Right renal pelvis (tissue), 4 donors: ENCODE results near the gene ADAR. TPM values are rescaled to one million over a fixed set of nuclear protein-coding genes. Genes with fewer than 3 reads are reported as not detected.

Experiments used
- DNase-seq, 4 donors: peaks; one replicate each; pipeline ENCODE4 v3.0.0-alpha.2; 2013; ENCODE audit warnings: low read depth in 4 of 4, low spot score in 3 of 4, missing footprints in 1 of 4
- polyA plus RNA-seq, 4 donors: library from polyadenylated mRNA; unstranded; fragments of 120-200 nt; gene quantifications; one replicate each; pipeline ENCODE4 v1.2.1, GENCODE V29; 2013; ENCODE audit not compliant: insufficient read length in 4 of 4

ADAR gene
- polyA plus RNA-seq, 4 donors, result 132 to 151 (median 147) TPM

DNA sequence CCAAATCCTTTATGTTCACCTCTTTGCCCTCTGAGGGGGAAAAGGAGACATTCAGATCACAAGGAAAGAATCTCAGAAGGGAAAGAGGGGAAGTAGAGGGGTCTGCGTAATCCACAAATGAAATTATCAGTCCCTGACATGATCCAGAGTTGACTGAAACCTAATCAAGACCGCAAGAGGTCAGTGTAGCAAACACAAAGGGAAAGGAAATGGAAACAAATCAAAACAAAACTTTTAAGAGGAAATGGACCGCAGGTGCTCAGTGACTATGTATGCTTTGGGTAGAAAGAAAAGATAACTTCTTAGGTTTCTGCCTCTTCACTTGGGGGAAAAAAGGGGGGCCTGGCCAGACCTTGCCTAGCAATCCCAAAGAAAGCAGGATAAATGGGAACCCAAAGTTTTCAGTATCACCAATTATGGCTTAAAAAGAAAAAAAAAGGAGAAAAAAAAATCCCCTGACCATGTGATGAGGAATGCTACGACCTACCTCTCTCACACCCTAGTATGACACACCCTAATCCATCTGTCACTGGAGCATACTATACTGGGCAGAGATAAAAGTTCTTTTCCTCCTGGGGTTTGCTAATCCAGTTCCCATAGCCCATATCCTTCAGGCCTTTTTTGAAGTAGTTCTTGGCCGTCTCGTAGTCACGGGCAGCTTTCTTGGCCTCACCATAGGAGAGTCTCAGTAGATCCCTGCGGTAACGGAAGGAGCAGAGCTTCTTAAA lies 23.6 kb downstream of the ADAR start:
- DNase-seq, result no peak

DNA sequence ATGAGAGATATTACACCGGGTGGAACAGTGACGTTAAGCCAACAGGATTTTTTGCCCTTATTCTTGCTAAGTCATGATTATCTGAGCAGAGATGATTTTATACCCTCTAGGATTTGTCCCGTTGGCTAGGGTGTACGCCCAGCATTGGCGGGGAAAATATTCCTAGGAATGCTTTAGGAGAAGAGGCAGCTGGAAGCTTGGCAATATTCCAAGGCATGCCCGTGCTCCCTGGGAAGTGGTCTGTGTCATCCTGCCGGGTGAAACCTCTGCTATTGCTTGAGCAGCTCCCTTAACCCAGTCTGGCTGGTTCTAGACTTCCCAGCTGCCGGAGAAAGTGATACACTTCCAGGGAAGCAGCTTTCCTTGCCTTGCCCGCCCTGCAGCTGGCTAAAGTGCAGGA lies 24.2 kb downstream of the ADAR start:
- no peak for DNase-seq

DNA sequence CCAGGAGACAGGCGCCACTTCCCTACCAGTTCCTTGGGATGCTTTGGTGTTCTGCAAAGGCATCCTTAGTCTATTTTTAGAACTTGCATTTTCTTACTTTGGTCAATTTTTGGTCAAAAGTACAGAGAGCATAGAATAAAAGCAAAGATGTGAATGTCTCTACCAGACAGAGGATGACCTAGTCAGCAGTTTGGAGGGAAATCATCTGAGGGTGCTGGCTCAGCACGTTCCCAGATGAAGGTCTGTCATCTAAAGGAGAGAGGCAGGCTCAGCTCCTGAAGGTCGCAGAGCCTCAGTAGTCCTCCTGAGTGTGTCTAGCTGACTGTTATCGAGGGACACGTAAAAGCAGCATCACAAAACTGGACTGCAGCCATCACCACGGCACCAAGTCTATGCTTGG lies 25.1 kb downstream of the ADAR start:
- no peak for DNase-seq

DNA sequence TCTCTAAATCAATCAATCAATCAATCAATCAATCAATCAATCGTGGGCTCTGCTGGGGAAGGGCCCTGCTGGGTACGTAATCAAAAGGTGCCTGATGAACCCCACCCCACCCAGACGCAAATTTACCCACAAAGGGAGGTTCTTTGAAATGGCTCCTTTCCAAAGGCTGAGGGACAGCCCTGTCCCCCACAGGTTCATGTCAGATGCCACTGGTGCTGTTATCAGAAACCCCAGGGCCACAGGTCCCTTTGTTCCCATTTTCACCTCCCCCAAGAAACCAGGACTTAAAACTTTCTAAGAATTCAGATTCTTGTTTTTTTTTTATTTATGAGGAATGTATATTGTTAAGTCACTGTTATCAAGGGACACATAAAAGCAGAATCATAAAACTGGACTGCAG lies 26.2 kb downstream of the ADAR start:
- no peak for DNase-seq

DNA sequence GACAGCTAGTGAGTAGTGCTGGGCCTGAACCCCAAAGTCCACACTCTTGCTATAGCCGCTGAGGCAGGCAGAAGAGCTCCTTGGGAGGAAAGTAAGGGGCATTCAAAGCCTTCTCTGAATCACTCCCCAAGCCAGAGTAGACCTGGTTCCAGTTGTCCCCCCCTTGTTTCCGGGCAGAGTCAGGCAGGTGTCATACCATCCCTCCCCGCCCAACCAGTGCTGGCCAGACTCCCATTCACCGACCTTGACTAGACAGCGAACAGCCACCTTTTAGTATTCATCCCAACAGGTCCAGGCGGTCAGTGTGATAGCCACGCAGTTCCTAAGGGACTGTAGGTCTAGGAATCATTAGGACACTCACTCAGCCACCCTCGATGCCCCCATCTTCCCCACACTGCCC lies 28.6 kb downstream of the ADAR start:
- DNase-seq, result no peak

DNA sequence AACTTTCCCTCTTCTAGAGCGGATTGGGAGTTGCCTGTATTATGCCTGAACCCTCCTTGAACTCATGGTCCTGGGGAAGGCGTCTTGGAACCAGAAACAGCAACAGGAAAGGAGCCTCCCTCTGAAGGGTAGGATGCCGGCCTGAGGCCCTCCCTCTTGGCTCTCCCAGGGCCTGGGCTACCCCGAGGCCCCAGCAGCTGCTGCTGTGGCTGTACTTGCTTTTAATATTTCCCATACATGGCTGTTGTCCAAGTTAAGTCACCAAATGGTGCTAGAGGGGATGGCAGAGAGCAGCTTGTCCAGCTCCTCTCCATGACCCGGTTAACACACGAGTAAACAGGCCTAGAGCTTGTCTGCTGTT lies 29.9 kb downstream of the ADAR start:
- no peak for DNase-seq

DNA sequence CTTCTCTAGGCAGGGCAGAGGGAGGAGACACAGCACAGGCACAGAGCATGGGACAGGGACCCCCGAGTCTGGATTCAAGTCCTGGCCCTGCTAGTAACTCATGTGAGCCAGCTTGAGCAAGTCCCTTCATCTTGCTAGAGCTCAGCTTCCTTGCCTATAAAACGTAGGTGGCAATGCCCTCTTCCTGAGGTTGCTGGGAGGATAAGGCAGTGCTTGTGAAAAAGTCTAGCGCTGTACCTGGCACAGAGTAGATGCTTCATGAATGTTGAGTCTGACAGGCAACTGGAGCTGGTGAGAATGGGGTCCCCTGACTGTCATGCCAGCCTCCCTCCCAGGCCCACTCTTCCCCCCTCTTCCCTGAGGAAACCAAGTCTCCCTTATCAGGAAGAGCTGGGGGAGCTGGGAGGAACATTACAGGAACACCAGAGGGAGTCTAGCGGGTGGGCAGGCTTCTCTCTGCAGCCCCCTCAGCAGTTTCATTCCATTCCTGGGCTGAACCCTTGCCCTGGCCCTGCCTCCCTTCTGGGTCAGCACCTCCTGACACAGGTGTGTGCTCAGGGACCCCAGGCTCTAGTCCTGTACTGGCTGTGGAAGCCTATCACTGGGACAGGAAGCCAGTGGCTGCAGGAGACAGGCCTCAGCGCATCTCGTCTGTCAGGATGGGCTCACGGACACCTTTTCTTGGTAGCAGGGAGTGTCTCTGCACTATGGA lies 30.5 kb downstream of the ADAR start:
- DNase-seq, result no peak

DNA sequence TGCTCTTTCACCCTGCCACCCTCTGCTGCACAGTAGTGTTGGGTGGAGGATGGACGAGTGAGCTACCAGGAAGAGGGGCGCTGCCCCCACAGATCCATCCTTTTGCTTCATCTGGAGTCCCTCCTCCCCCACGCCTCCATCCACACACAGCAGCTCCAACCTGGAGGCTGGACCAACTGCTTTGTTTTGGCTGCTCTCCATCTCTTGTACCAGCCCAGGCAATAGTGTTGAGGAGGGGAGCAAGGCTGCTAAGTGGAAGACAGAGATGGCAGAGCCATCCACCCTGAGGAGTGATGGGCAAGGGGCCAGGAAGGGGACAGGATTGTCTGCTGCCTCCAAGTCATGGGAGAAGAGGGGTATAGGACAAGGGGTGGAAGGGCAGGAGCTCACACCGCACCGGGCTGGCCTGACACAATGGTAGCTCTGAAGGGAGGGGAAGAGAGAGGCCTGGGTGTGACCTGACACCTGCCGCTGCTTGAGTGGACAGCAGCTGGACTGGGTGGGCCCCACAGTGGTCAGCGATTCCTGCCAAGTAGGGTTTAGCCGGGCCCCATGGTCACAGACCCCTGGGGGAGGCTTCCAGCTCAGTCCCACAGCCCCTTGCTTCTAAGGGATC lies 31.9 kb downstream of the ADAR start:
- DNase-seq, result no peak

DNA sequence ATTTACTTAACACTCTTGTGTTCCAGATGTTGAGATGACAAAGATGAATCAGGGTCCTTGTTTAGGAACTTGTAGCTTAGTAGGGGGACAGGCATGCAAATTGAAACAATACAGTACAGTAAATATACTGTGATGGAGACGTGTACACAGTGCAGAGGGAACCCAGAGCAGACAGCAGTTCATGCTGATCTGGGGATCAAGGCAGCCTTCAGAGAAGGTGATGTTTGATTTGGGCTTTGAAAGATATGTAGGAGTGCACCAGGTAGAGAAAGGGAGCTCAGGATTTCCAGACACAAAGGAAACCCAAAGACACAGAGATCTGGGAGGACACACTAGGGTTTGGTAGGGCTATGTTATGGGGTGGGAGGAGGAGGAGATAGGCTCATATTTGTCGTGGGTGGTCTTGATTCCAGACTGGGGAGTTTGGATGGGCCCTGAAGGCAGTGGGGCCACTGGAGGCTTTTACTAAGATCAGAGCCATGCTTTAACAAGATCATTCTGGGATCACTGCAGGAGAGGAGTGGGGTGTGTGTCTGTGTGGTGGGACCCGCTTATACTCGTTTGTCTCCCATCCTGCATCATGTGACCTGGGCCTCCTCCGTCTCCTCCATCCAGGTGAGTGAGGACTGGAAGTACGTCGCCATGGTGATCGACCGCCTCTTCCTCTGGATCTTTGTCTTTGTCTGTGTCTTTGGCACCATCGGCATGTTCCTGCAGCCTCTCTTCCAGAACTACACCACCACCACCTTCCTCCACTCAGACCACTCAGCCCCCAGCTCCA lies 32.6 kb downstream of the ADAR start:
- no peak for DNase-seq

DNA sequence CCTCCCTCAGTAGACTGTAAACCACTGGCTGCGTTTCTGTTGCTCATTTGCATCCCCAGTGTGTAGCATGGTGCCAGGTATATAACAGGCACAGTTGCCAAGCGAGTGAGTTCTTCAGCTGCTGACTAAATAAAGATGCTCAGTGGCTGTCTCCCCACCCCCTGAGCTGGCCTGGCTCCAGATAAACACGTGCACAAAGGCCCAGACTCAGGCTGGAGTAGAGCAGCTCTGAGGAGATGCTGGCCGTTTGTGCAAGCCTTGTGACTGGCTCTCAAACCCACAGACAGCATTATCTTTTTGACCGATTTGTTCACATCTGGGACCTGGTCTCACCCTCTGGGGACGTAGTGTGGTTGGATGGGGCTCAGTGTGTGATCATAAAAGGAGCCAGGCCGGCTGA lies 33.3 kb downstream of the ADAR start:
- no peak for DNase-seq

DNA sequence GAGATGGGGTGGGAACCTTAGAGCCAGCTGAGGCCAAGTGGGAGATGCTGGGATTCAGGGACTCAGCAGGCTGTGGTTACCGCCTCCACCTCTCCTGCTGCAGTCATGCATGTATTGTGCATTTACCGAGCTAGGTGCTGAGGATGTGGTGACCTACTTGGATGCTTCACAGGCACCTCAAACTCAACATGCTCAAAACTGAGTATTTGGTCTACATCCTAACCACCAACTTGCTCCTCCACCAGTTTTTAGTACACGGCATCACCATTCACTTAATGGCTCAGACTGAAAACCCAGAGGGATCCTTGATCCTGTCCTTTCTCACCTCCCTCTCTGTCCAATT lies 34.8 kb downstream of the ADAR start:
- no peak for DNase-seq

DNA sequence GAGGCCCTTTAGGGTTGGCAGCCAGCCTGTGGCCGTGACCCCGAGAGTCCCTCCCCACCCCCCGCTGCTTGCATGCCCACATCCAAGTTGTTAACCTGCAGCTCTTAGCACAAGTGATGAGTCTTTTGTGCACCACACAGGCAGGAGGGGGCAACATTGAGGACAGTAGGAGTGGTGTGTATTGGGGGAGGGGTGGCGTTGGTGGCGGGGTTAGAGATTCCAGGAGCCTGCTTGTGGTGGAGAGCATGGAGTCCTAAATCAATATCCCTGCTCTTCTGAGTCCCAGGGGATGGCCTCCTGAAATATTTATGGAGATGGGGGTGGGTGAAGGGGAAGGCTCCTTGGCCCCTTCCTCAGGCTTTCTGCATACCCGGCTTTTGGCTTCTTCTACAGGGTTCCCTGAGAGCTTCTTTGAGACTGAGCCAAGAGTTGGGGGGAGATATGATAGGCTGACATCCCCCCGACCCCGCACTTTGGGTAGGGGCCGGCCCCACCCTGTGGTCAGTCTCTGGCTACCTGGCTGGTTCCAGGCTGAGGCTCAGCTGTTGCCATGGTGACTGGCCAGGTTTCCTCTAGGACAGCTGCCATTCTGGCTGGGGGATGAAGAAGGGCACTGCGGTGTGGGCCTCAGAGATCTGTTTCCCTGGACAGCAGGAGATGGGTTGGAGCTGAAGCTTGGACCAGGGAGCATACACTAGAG lies 35.4 kb downstream of the ADAR start:
- no peak for DNase-seq

DNA sequence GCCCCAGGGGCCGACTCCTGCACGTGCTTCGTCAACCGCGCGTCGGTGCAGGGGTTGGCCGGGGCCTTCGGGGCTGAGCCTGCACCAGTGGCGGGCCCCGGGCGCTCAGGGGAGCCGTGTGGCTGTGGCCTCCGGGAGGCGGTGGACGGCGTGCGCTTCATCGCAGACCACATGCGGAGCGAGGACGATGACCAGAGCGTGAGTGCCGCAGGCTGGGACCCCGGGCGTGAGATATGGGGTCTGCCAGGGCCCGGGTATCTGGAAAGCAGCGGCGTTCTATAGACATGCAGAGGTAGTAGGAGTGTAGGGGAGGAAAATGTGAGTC lies 36.1 kb downstream of the ADAR start:
- no peak for DNase-seq

DNA sequence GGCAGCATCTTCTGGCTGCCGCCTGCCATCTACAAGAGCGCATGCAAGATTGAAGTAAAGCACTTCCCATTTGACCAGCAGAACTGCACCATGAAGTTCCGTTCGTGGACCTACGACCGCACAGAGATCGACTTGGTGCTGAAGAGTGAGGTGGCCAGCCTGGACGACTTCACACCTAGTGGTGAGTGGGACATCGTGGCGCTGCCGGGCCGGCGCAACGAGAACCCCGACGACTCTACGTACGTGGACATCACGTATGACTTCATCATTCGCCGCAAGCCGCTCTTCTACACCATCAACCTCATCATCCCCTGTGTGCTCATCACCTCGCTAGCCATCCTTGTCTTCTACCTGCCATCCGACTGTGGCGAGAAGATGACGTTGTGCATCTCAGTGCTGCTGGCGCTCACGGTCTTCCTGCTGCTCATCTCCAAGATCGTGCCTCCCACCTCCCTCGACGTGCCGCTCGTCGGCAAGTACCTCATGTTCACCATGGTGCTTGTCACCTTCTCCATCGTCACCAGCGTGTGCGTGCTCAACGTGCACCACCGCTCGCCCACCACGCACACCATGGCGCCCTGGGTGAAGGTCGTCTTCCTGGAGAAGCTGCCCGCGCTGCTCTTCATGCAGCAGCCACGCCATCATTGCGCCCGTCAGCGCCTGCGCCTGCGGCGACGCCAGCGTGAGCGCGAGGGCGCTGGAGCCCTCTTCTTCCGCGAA lies 36.6 kb downstream of the ADAR start:
- DNase-seq, result no peak

DNA sequence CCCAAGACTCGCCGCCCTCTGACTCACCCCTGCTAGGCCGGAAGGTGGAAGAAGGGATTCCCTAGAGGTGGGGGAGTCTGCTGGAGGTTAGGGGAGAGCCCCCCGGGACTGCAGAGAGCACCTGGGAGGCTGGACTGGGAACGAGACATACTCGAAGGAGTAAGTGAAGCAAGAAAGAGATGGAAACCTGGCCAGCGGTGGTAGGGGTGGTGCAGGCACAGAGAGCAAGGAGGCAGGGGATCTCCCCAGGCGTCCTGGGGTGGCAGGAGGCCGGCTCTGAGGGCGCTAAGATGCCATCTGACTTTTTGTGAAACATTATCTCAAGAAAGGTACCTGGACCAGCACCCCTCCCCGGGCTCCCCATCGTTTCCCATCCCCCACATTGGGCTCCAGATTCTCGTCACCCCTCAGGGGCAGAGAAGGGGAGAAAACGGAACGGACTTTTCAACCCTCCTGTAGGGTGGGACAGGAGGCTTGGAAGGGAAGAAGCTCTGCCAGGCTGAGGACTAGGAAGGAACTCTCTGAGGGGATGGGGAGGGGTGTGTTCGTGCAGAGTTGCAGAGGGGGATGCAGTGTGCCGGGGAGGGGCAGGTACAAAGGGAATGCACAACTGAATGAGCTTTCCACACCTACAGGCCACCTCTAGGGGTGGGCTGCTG lies 39.7 kb downstream of the ADAR start:
- DNase-seq, result no peak

DNA sequence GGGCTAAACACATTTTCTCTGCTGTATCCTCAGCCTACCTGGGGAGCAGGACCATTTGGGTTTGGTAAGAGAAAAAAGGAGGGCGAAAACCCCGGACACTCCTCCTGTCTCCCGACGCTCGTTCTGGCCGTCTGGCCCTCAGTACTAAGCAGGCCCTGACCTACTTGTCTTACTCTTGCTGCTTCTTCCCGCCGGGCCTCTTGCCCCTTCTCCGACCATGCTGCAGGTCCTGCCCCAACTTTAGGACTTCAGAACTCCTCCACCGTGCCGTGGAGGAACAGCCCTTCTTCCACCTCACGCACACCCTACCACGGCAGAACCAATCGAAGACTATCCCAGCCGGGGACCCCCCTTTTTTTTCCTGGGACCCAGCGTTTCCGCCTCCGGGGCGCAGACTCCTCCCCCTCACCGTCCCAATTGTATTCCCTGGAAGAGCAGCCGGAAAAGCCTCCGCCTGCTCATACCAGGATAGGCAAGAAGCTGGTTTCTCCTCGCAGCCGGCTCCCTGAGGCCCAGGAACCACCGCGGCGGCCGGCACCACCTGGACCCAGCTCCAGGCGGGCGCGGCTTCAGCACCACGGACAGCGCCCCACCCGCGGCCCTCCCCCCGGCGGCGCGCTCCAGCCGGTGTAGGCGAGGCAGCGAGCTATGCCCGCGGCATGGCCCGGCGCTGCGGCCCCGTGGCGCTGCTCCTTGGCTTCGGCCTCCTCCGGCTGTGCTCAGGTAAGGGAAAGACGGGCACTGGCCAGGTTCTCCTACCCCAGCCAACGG lies 40.4 kb downstream of the ADAR start, which contains the start of gene CHRNB2:
Gene CHRNB2, plus strand, starts transcription at position 393 of the 771 bp plus-strand sequence. Its CDS starts 267 bp downstream, at position 660.
- peak; percentile 30 to 66 (median 54) for DNase-seq

DNA sequence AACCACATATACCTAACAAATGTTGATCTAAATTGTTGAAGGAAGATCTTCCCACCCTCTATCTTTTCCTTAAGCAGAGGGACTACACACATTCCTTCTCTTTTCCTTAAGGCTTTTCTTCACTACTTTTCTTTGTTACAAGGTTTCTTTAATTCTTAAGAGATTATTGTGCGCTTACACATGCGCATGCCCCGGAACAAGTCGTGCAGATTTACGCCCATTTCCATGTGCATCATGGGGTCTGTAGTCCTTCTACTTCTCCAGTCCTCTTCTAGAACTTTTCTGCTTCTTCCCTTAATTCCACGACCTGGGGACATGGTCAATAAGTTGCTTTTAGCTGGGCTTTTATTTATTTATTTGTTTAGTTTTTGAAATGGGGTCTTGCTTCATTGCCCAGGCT lies 42.1 kb downstream of the ADAR start:
- no peak for DNase-seq

DNA sequence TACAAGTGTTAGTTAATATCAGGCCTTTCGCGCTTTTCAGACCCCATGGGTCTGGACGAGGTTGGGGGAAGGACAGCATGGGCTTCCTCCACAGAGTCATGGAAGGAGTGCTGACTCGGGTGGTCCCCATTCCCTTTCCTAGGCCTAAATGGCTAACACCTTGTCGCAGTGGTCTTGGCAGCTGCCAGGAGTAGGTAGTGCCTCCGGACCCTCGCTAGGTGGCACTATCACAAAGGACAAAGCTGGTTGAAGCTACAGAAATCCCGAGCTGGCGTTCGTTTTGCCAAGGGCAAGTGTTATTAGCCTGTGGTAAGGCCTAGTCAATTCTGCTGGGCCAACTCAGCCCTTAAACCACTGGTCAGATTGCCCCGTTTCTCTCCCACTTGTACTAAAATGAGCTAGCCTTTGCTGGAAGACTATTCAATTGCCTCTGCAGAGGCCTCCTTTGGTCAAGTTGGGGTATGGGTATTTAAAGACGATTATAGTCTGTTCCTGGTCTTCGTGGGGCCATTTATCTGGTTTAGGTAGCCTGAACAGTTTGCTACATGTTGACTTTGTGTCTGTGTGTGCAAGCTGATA lies 48.4 kb downstream of the ADAR start:
- peak; percentile 83 to 87 (median 84) for DNase-seq
